K562 (cell line): Measurements from ENCODE around the gene DKKL1. TPM values are rescaled to one million over a fixed set of nuclear protein-coding genes. Genes with fewer than 3 reads are reported as not detected.
A peak's percentile ranks its signal among the peaks of the same experiment; 100 is the strongest.

Experiments
- C11orf30 ChIP-seq: fragments of 450-650 bp; IDR thresholded peaks from 2 replicates; pipeline ENCODE4 v1.6.1; 2016; ENCODE audit warnings: low read depth, mild to moderate bottlenecking
- CHD4 ChIP-seq: fragments of 200-600 bp; sonication (generic); IDR thresholded peaks from 3 replicates; pipeline ENCODE4 v1.6.1; 2012; ENCODE audit warnings: low read depth, mild to moderate bottlenecking, mixed read lengths, low read length, inconsistent platforms; ENCODE audit not compliant: insufficient read depth, insufficient replicate concordance, poor library complexity, severe bottlenecking
- HES1 ChIP-seq: fragments of 450-650 bp; IDR thresholded peaks from 2 replicates; pipeline ENCODE4 v1.6.1; 2016; ENCODE audit warnings: low read depth, mild to moderate bottlenecking, moderate library complexity
- PHF20 ChIP-seq: fragments of 450-650 bp; IDR thresholded peaks from 2 replicates; pipeline ENCODE4 v1.6.1; 2018; ENCODE audit not compliant: partially characterized antibody
- PKNOX1 ChIP-seq: fragments of 450-650 bp; IDR thresholded peaks from 2 replicates; pipeline ENCODE4 v1.6.1; 2016
- PRPF4 ChIP-seq: fragments of 200-400 bp; formaldehyde crosslinking; IDR thresholded peaks from one replicate; pipeline ENCODE4 v1.6.1; 2017; ENCODE audit warnings: low read length, low read depth, mild to moderate bottlenecking; ENCODE audit not compliant: insufficient read depth, poor library complexity, severe bottlenecking
- RB1 ChIP-seq: fragments of 450-650 bp; IDR thresholded peaks from 2 replicates; pipeline ENCODE4 v1.6.1; 2017; ENCODE audit warnings: low read depth, mild to moderate bottlenecking
- RREB1 ChIP-seq: fragments of 250-450 bp; sonication (Bioruptor Pico); IDR thresholded peaks from 2 replicates; pipeline ENCODE4 v1.4.0; 2020
- WHSC1 ChIP-seq: IDR thresholded peaks from one replicate; pipeline ENCODE4 v1.6.1; 2012; ENCODE audit warnings: low read length, control low read depth, inconsistent platforms
- ZBTB33 ChIP-seq: sonication (generic); formaldehyde crosslinking; IDR thresholded peaks from 2 replicates; pipeline ENCODE4 v1.8.1; 2023; ENCODE audit warnings: mild to moderate bottlenecking, missing genetic modification reagents
- ZBTB9 ChIP-seq: fragments of 450-650 bp; formaldehyde crosslinking; IDR thresholded peaks from 2 replicates; pipeline ENCODE4 v1.4.0; 2020; ENCODE audit warnings: mild to moderate bottlenecking, moderate library complexity
- ZNF217 ChIP-seq: sonication (generic); formaldehyde crosslinking; IDR thresholded peaks from 2 replicates; pipeline ENCODE4 v1.8.0; 2022; ENCODE audit warnings: mild to moderate bottlenecking, missing genetic modification reagents
- ZNF232 ChIP-seq: sonication (generic); formaldehyde crosslinking; IDR thresholded peaks from 2 replicates; pipeline ENCODE4 v1.8.0; 2022; ENCODE audit warnings: mild to moderate bottlenecking, missing genetic modification reagents
- polyA plus RNA-seq, 8 experiments: library from polyadenylated mRNA; depleted of rRNA in 4 of 8; stranded (reverse) in 5 of 8; unstranded in 3 of 8; fragments of >200 nt; fragmentation: Nextera tagmentation in 2 of 8; fragmentation: Illumina TruSeq in 1 of 8; extraction: Ambion mirVana in 2 of 8; extraction: Trizol in 1 of 8; gene quantifications; 2 replicates each; pipeline versions ENCODE4 v1.2.1 to v1.2.3, GENCODE V29; 2011 to 2014; ENCODE audit warnings: inconsistent platforms in 1 of 8, missing spikeins in 1 of 8
- total RNA-seq, 7 experiments: library from RNA; depleted of rRNA in 6 of 7; stranded (reverse); fragments of >200 nt in 6 of 7; fragmentation: Illumina TruSeq in 2 of 7; extraction: Trizol in 2 of 7; gene quantifications; 2 replicates each; pipeline versions ENCODE4 v1.2.1 to v1.2.3, GENCODE V29; 2011 to 2021; ENCODE audit warnings: low replicate concordance in 1 of 7

The DKKL1 gene
- total and polyA plus RNA-seq, 9 of the 15 experiments (the other 6 are each of a cell fraction or from before 2014, with no cell fraction given), result 0.15 to 1.7 (median 0.52) TPM

GRCh38 chr19:49391581-49392399, 28.1 kb downstream of the DKKL1 start (continued):
- TF ChIP-seq ZBTB9 (CRISPR knock-in tag), result no peak
- no peak for TF ChIP-seq CHD4
- TF ChIP-seq PHF20, result no peak
- no peak for TF ChIP-seq ZNF232 (CRISPR knock-in tag)
- no peak for TF ChIP-seq C11orf30
- no peak for TF ChIP-seq WHSC1
- no peak for TF ChIP-seq RB1
- no peak for TF ChIP-seq PRPF4
- no peak for TF ChIP-seq ZNF217 (CRISPR knock-in tag)
- TF ChIP-seq ZBTB33, result peak; percentile 20; the same call in 1 of the 2 replicates
- peak; percentile 80 for TF ChIP-seq PKNOX1
- TF ChIP-seq RREB1 (CRISPR knock-in tag), result no peak
- TF ChIP-seq HES1, result no peak
